IMR-90 (cell line): ENCODE results near the gene ASTN2.

Experiments used
- BHLHE40 ChIP-seq: fragments of 150-350 bp; IDR thresholded peaks from 2 replicates; pipeline ENCODE4 v1.6.1; 2016; ENCODE audit warnings: mild to moderate bottlenecking, low read depth, low read length
- CEBPB ChIP-seq: IDR thresholded peaks from 2 replicates; pipeline ENCODE4 v1.6.1; 2012; ENCODE audit warnings: low read depth, low read length, improper control_type of control experiment
- CHD1 ChIP-seq: IDR thresholded peaks from 2 replicates; pipeline ENCODE4 v1.6.1; 2012; ENCODE audit warnings: low read depth, low read length, improper control_type of control experiment
- MAFK ChIP-seq: IDR thresholded peaks from 2 replicates; pipeline ENCODE4 v1.6.1; 2012; ENCODE audit warnings: low read depth, low read length, improper control_type of control experiment
- MXI1 ChIP-seq: IDR thresholded peaks from 2 replicates; pipeline ENCODE4 v1.6.1; 2012; ENCODE audit warnings: low read depth, mild to moderate bottlenecking, low read length, moderate library complexity, borderline replicate concordance
- POLR2A ChIP-seq: IDR thresholded peaks from 2 replicates; pipeline ENCODE4 v1.6.1; 2012; ENCODE audit warnings: mild to moderate bottlenecking, low read depth, low read length
- RAD21 ChIP-seq: IDR thresholded peaks from 2 replicates; pipeline ENCODE4 v1.6.1; 2012; ENCODE audit warnings: low read length, improper control_type of control experiment
- RCOR1 ChIP-seq: IDR thresholded peaks from 2 replicates; pipeline ENCODE4 v1.6.1; 2012; ENCODE audit warnings: mild to moderate bottlenecking, low read length, improper control_type of control experiment; ENCODE audit not compliant: insufficient replicate concordance
- RFX5 ChIP-seq: IDR thresholded peaks from 2 replicates; pipeline ENCODE4 v1.8.0; 2012; ENCODE audit warnings: low read depth, mild to moderate bottlenecking, low read length, moderate library complexity
- TF ChIP-seq, protein P1 (sequence below): conservative IDR thresholded peaks from 2 replicates; pipeline ENCODE4 v1.5.1; 2012; ENCODE audit warnings: mild to moderate bottlenecking, low read depth, low read length, improper control_type of control experiment
- TF ChIP-seq, protein P2 (sequence below): fragments of 150-350 bp; IDR thresholded peaks from 2 replicates; pipeline ENCODE4 v1.6.1; 2017; ENCODE audit warnings: mild to moderate bottlenecking, antibody characterized with exemption, low read length, low read depth
- TF ChIP-seq, protein P3 (sequence below): fragments of 150-350 bp; IDR thresholded peaks from 2 replicates; pipeline ENCODE4 v1.6.1; 2016; ENCODE audit warnings: low read depth, mild to moderate bottlenecking, low read length, moderate library complexity, borderline replicate concordance

DNA sequence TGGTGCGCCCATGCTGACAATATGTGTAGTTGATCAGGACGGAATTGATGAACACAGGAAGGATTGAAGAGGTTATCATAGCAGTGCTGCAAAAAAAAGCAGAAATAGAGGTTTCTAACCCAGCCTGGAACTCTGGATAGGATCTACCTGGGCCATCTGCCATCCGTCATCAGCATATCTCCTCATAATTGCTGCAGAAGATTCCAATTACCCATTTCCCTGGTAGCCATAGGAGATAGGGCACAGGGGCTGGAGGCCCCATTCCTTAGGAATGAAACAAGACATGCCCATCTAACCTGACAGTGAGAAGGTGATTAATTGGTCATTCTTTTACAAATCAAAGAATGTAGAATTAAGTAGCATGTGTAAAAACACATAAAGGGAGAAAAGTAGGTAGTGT lies 788.1 kb downstream of the ASTN2 start:
- no peak for TF ChIP-seq RFX5
- no peak for TF ChIP-seq POLR2A
- no peak for TF ChIP-seq BHLHE40
- no peak for TF ChIP-seq MXI1
- TF ChIP-seq, protein P1, sequence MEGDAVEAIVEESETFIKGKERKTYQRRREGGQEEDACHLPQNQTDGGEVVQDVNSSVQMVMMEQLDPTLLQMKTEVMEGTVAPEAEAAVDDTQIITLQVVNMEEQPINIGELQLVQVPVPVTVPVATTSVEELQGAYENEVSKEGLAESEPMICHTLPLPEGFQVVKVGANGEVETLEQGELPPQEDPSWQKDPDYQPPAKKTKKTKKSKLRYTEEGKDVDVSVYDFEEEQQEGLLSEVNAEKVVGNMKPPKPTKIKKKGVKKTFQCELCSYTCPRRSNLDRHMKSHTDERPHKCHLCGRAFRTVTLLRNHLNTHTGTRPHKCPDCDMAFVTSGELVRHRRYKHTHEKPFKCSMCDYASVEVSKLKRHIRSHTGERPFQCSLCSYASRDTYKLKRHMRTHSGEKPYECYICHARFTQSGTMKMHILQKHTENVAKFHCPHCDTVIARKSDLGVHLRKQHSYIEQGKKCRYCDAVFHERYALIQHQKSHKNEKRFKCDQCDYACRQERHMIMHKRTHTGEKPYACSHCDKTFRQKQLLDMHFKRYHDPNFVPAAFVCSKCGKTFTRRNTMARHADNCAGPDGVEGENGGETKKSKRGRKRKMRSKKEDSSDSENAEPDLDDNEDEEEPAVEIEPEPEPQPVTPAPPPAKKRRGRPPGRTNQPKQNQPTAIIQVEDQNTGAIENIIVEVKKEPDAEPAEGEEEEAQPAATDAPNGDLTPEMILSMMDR = no peak
- TF ChIP-seq, protein P2, sequence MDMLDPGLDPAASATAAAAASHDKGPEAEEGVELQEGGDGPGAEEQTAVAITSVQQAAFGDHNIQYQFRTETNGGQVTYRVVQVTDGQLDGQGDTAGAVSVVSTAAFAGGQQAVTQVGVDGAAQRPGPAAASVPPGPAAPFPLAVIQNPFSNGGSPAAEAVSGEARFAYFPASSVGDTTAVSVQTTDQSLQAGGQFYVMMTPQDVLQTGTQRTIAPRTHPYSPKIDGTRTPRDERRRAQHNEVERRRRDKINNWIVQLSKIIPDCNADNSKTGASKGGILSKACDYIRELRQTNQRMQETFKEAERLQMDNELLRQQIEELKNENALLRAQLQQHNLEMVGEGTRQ = no peak
- TF ChIP-seq CEBPB = no peak
- no peak for TF ChIP-seq MAFK
- TF ChIP-seq RAD21 = no peak
- no peak for TF ChIP-seq RCOR1
- TF ChIP-seq, protein P3, sequence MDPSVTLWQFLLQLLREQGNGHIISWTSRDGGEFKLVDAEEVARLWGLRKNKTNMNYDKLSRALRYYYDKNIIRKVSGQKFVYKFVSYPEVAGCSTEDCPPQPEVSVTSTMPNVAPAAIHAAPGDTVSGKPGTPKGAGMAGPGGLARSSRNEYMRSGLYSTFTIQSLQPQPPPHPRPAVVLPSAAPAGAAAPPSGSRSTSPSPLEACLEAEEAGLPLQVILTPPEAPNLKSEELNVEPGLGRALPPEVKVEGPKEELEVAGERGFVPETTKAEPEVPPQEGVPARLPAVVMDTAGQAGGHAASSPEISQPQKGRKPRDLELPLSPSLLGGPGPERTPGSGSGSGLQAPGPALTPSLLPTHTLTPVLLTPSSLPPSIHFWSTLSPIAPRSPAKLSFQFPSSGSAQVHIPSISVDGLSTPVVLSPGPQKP = no peak
- TF ChIP-seq CHD1 = no peak
